Right kidney (tissue), 1 donor: ENCODE results near the gene JADE3.

Source experiments
- DNase-seq: peaks from one replicate; pipeline ENCODE4 v3.0.0-alpha.2; 2016

Gene JADE3

DNA sequence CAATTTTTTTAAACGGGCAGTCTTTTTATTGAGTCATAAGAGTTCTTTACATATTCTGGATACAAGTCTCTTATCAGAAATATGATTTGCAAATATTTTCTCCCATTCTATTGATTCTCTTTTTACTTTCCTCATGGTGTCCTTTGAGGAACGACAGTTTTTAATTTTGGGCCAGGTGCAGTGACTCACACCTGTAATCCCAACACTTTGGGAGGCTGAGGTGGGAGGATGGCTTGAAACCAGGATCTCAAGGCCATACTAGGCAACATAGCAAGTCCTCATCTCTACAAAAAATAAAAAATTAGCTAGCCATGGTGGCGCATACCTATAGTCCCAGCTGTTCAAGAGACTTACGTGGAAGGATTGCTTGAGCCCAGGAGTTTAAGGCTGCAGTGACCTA is 99.9 kb downstream of the JADE3 start:
- no peak for DNase-seq

DNA sequence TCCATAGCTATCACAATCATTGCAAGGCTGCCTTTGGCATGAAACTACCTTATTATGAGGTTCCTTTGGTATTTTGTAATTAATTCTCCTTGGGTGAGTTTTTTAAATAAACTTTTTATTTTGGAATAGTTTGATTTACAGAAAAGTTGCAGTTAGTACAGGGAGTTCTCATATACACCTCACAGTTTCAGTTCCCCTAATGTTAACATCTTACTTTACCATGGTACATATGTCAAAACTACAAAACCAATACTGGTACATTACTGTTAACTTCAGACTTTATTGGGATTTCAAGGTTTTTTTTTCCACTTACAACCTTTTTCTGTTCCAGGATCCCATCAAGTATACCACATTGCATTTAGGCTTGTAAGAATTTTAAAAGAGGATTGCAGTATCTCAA is 114.0 kb downstream of the JADE3 start:
- DNase-seq: no peak

DNA sequence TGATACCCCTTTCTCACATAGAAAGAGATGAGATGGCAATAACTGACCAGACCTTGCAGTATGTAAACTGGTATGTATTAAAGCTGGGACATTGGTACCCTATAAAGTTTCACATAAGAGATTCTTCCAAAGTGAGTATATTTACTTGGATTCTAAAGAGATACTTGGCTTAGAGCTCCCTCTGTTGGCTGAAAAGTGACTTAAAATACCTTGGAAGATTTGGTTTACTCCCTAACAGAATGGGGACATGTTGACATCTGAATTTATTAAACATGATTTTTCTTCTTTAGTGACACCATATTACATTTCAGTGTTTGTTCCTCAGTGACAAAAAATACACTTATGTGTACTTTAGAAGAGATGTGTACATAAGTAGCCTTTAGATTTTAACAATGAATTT is 118.1 kb downstream of the JADE3 start:
- no peak for DNase-seq

DNA sequence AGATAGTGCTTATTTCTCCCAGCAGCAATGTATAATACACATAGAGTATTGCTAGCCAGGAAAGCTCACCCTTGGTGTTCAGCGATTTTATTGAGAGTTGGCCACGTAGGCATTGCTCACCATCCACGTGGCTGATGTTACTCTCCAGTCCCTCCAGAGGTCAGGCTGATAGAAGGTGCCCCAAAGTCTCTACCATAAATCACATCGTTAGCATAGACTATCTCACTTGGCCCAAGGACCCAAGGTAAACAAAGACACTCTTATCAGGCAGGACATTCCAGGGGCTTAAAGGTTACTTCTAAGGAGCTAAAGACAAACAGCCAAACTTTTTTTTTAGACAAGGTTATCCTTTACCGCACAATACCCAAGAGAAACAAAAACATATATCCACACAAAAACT is 135.8 kb downstream of the JADE3 start:
- DNase-seq: no peak

DNA sequence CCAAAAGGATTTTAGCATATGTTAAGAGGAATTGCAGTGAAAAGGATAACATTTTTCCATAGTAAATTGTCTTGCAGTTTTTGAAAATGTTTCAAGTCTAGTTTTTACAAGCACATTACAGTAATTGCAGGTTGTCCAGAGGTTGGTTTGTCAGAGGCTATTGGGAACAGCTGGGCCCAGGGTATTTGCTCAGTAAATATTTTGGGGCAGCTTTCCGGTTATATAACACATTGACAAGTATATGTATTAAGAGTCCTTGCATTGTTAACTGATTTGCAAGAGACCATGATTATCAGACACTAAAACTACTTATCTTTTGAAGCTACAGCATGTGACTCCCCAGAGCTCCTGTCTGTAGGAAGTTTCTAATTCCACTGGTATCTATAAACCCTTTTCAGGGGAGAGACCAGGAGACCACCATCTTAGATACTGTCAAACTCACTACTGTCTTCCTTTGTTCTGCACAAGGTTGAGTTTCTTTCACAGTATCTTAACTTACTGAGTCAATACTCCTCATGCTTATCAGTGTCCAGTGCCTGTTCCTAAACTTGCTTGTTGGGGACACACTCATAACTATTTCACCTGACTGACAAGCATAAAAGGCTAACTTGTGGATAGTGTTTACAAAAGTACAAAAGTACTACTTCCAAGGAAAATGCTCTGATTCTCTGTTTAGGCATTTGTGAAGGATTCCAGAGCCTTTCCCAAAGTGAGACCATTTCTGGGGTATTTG is 147.1 kb downstream of the JADE3 start:
- no peak for DNase-seq

DNA sequence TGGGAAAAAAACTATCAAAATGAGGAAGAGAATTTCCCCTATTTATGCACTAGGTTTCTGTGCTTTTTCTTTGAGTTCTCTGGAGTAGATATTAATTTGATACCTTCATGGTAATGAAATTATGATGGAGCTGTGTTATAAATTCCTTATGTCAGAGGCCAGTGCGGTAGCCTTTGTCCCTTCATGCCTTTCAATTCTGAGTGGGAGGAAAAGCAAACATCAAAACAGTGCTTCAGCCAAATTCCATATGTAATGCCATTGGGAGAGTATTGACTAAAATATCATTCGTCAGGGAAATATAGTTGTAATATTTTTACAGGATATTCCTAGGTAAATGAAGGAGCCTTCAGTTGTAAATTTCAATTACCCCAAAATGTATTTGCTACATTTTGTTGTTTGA is 148.5 kb downstream of the JADE3 start:
- DNase-seq: no peak

DNA sequence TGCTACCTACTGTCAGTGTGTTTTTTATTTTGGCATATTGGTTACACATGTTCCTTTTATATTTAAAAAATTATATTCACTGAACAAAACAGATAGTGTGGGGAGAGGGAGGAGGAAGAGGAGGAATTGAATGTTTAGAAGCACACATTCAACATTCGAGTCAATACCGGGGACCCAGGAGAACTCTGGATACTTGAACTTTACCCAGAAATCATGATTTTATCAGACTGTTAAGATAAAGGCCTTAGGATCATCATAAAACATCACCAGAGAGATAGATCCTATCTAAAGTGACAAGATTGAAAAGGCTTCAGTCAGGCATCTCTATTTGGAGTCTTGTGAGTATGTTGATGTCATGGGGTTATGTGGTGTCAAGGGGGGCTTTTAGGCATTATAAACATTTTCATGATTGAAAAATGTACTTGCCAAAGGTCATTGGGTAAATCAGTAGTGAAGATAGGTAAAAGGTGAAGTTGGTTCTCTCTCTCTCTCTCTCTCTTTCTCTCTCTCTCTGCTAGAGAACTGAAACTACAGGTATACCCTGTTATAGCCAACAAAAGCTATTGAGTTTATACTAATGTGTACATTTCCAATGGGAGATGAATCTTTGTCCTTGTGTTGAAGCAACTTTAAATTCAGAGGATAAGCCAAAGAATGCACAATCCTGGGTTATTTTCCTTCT is 149.2 kb downstream of the JADE3 start:
- DNase-seq: no peak

DNA sequence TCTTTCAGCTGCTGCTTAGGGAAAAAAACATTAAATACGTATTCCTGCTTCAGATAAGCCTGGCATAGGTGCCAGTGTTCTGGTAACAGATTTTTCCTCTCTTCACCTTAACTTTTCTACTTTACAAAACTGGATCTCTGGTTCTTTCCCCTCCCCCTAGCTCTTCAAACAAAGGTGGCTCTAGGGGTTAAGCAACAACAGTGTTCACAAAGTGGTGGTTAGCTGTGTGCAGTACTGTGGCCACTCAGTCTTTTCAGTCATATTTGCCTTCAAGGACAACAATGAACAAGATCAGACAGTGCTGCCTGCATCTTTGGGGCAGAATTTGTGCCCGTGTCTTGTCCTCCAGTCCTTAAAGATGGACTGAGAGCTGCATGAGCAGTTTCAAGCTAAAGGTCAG is 151.0 kb downstream of the JADE3 start:
- DNase-seq: no peak

DNA sequence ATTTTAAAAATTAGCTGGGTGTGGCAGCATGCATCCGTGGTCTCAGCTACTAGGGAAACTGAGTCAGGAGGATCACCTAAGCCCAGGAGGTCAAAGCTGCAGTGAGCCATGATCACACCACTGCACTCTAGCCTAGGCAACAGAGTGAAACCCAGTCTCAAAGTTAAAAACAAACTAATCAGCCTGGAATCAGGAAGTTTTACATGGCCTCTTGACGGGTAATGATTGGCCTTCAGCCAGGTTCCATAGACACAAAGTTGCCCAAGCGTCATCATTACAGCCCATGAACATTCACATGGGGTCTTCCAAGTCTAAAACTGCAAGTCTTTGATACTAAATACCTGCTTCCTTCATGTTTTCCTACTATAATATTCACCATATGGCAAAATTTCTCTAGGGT is 156.0 kb downstream of the JADE3 start:
- no peak for DNase-seq

DNA sequence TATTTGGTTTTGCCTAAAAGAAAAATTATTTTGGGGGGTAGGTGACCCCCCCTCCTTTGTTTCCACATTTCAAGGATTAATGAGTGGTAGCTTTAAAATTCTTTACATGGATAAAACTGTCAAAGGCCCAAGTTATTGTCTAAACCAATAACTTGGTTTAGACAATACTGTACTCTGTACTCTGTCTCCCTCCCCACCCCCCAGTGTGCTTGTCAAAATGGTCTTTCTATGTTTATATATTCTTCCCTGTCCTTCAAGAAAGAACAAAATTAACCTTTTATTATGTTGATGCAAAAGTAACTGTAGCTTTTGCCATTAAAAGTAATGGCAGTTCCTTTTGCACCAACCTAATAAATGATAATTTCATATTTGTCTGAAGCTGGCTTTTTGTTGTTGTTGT is 156.5 kb downstream of the JADE3 start:
- DNase-seq: no peak

DNA sequence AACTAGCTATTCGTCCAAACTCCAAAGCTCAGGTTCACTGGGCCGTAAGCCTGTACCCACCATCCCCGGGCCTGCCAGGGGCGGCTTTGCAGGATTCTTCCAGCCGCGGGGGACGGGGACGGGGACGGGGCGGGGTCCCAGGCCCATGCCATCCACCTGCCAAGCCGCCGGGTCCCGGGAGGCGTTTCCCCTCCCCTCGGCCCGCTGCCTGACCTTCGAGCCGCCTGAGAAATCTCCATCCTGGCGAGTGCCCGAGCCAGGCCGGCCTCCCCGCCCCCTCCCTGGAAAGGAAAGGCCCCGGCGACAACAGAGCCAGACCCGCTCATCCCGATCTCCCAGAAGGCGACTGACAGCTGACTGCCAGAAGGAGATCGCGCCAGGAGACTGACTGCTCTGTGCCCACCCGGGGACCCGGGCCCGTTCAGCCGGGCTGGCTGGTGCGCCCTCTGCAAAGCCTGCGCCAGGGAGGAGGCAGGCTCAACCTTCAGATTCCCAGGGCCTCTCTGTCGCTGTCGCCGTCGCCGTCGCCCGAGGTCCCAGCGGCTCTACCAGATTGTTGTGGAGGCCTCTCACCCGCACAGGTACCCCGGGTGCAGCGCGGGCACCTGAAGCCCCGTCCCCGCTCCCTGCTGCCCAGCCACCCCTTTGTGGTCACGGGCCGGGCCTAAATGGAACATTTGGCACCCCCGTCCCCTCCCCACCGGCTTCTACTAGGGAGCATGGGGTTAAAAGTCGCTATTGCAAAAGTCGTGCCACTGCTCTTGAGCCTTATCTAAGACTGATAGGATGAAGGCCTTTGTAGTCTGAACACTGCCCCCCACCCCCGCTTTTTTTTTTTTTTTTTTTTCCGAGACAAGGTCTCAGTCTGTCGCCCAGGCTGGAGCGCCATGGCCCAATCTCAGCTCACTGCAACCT is 166.2 kb downstream of the JADE3 start, which contains the start of gene RGN:
Gene RGN, plus strand, starts transcription at position 315 of the 915 bp plus-strand sequence. CDS start 2,702 bp downstream, outside the sequence.
- peak; percentile 37 for DNase-seq

DNA sequence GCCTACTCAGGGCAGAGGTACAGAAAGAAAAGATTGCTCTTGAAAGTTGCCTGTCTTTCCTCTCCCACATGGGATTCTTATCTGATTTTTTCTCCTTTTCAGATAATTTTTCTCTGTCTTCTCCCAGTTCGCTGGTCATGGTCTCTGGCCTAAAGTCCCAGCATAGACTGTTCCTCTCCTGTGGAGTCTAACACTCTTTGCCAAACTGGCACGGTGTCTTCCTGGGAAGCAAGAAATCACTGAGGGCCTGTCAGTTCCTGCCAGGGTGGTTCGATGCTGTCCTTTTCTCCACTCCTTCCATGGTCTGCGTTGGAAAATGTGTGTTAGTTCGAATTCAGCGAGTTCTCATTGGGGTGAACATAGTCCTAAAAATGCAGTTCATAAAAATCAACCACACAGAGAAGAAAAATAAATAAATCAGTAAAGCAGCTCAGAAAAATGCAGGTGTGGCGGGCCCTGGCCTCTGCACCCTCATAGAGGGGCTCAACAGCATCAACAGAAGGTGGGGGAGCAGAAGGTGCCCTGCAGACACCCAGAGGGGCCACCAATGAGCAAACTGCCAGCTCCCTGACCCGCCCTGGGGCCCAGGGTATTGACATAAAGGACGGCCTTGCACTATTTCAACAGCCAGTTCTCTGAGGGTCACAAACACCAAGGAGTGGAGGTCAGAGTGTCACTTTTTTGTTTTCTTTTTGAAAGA is 168.1 kb downstream of the JADE3 start:
- DNase-seq: no peak

DNA sequence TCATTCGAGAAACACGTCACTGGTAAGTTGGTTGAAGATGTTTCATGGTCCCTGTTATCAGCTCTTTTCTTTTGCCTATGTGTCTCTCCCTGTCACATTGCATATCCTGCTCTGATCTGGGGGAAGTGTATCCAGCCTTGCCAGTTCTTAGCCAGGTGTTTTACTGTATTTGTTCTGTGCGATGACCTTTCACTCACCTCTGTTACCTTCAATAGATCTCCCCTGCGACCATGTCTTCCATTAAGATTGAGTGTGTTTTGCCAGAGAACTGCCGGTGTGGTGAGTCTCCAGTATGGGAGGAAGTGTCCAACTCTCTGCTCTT is 168.7 kb downstream of the JADE3 start:
- no peak for DNase-seq

DNA sequence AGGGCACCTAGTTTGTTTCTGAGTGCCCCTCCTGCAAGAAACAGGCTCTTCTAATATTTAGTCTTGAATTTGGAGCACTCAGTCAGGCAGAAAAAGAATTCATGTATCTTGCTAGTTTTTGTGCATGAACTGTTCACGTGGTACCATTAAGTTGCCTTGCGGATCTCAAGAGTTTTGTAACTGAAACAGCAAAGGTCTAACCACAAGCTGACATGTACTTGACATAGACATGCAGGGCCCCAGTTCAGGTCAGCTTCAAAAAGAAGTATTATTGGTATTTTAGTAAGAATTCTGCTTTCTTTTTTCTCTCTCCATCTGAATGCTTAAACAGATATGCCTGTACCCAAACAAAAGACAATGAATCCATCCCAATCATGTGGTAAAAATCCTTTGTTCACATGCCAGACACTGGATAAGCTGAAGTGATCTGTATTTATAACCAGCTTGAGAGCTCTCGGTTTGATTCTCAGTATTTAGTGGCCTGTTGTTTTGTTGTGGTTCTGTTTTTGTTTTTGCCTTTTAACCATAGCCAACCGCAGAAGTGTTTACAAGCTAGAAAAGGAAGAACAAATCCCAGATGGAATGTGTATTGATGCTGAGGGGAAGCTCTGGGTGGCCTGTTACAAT is 179.0 kb downstream of the JADE3 start:
- no peak for DNase-seq

DNA sequence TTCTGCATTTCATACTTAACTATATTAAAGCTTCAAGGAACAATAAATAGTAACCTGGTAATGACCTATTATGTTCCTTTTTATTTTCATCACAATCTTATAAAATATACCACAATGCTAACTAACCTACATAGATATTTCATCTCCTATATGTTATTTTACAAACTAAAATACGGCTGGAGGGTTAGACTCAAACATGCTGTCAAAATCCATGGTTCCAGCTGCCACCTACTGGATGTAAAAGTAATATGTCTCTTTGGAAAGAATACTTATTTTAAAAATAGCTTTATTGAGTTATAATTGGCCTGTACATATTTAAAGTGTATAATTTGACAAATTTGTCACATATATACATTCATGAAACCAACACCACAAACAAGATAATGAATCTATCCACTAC is 181.0 kb downstream of the JADE3 start:
- DNase-seq: no peak

DNA sequence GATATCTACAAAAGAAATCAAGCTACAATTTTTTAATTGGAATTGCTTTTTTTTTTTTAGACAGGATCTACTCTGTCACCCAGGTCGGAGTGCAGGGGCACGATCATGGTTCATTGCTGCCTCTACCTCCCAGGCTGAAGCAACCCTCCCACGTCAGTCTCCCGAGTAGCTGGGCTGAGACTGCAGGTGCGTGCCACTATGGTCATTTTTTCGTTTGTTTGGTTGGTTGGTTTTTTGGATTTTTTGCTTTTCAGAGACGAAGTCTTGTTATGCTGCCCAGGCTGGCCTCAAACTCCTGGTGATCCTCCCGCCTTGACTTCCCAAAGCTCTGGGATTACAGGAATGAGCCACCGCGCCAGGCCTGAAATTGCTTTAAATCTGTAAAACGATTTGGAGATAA is 181.6 kb downstream of the JADE3 start:
- no peak for DNase-seq

DNA sequence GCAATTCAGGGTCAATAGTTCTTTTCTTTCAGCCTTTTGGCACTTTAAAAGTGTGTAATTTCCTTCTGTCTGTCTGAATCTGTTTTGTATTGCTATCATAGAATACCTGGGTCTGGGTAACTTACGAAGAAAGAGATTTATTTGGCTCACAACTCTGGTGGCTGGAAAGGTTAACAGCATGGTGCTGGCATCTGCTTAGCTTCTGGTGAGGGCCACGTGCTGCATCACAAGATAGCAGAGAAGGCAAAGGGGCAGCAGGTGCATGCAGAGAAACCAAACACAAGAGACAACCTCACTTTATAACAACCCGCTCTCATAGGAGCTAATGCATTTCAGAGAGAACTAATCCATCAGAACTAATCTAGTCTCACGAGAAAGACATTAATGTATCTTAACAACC is 184.8 kb downstream of the JADE3 start:
- DNase-seq: no peak

DNA sequence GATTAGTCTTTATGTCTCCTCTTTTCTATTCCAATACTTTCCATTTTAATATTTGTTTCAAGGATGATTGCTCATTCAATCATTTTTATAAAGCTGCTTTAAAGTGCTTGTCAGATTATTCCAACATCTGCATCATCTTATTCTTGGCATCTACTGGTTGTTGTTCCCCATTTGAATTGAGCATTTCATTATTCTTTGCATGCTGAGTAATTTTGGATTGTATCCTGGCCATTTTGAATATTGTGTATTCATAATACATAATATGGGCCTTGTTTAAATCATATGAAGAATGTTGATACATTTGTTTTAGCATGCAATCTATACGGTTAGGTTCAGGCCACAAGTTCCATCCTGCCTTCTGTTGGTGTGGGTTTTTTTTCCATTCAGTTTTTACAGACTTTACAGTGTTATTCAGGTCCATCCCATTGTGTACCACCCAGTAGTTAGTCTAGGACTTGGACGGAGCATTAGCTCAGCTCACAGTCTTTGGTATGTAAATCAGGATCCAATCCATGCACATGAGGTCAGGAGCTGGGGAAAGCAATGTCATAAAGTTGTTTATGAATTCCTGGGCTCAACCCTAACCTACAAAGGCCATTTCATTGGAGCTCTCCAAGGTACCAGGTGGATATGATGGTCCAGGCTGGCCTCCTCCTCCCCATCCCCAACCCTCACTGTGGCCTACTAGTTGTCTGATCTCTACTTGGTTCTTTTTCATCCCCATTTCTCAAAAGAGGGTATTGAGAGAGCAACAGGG is 186.3 kb downstream of the JADE3 start:
- DNase-seq: no peak

DNA sequence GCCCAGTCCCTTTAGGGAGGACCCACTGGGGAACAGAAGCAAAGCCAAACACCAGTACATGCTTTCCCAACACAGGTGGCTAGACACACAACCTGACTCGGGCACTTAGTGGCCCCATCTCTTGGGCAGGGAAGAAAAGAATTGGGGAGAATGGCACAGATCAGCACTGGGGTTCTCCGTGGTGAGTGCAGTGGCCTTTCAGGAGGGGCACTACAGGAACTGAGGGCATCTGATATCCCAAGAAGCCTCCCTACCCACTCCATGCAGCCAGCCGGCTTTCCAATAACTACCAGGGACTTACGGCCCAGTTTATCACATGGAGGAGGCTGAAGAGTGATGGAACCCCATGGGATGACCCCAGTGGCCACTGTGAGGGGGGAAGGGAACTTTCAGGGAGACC is 189.0 kb downstream of the JADE3 start:
- no peak for DNase-seq
